ENCODE data around the gene COX6B2. TPM values are rescaled to one million over a fixed set of nuclear protein-coding genes. Genes with fewer than 3 reads are reported as not detected.
A peak's percentile ranks its signal among the peaks of the same experiment; 100 is the strongest.

COX6B2 gene
- total and polyA plus RNA-seq, 2 of the 13 experiments (the other 11 are each of a cell fraction or from before 2014, with no cell fraction given), result 0.21 TPM; not detected in 1

GRCh38 chr19:55340784-55341147 is 13.8 kb downstream of the COX6B2 start (continued):
- TF ChIP-seq NONO (IDR thresholded peaks at IDR 0.05), result no peak
- TF ChIP-seq NONO (CRISPR knock-in tag; conservative IDR thresholded peaks at IDR 0.05), result peak; percentile 52; the same call in 1 of the 2 replicates
- no peak for TF ChIP-seq RELA (CRISPR knock-in tag; IDR thresholded peaks at IDR 0.05)
- TF ChIP-seq CC2D1A (CRISPR knock-in tag; IDR thresholded peaks at IDR 0.05), result 0 out of 2 replicates have a peak, but pooled peaks have one; percentile 1
- TF ChIP-seq NR2F6 (IDR thresholded peaks at IDR 0.05), result 0 out of 2 replicates have a peak, but pooled peaks have one; percentile 6
- no peak for TF ChIP-seq NR2F6 (CRISPR knock-in tag; IDR thresholded peaks at IDR 0.05)
- no peak for TF ChIP-seq ZNF235 (CRISPR knock-in tag; IDR thresholded peaks at IDR 0.05; ENCODE audit: borderline replicate concordance)
- TF ChIP-seq DNMT1 (CRISPR knock-in tag; IDR thresholded peaks at IDR 0.05), result no peak
- TF ChIP-seq MED8 (CRISPR knock-in tag; IDR thresholded peaks at IDR 0.05; ENCODE audit: insufficient replicate concordance), result no peak
- 0 out of 2 replicates have a peak, but pooled peaks have one; percentile 19 for TF ChIP-seq HDAC1 (CRISPR knock-in tag; IDR thresholded peaks at IDR 0.05)
- TF ChIP-seq THAP9 (CRISPR knock-in tag; IDR thresholded peaks at IDR 0.05; ENCODE audit: borderline replicate concordance), result 0 out of 2 replicates have a peak, but pooled peaks have one; percentile 10
- no peak for TF ChIP-seq LCORL (IDR thresholded peaks at IDR 0.05)
- peak; percentile 37; the same call in 1 of the 2 replicates for TF ChIP-seq LCORL (CRISPR knock-in tag; IDR thresholded peaks at IDR 0.05)
- TF ChIP-seq CTCF (CRISPR knock-in tag; IDR thresholded peaks at IDR 0.05), result peak; percentile 59

Measured in HepG2 (cell line).